ENCODE results near the gene AACS.

The AACS gene

DNA sequence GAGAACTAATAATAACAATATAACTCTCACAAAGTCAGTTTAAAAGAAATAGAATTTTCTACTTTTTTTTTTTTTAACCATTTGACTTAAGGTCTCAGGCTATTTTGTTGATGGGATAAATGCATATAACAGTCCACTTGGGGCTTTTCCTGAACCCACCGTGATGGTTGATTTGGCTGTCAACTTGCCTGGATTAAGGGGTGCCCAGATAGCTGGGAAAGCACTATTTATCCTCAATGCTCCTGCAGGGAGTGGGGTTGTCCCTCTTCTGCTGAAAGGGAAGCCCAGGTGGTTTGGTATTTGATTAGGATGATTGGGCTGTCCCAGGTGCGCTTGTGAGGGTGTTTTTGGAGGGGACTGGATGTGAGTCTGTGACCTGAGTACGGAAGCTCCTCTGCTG is 114.9 kb downstream of the AACS start:
- no peak for TF ChIP-seq CTCF (IDR thresholded peaks at IDR 0.05; ENCODE audit: extremely low read depth, missing control alignments)
- no peak for DNase-seq (ENCODE audit: low spot score)

DNA sequence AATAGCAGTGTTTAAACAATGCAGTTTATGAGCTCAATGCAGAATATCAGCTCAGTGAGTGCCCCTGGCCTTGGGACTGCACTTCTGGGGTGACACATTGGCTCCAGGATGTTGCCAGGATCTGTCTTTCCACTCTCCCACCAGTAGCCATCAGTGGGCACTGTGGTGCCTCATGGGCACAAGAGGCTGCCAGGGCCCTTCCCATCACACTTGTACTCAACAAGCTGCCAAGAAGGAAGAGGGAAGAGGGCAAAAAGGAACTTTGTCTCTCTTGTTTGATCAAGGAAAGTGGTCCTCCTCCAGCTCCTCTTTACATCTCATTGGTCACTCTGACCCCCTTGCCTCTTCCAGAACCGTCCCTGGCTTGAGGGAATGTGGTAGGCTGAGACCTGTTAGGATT is 115.9 kb downstream of the AACS start:
- TF ChIP-seq CTCF (IDR thresholded peaks at IDR 0.05; ENCODE audit: extremely low read depth, missing control alignments), result no peak
- no peak for DNase-seq (ENCODE audit: low spot score)

GRCh38 chr12:125183187-125184067 is 118.2 kb downstream of the AACS start:
- TF ChIP-seq CTCF (IDR thresholded peaks at IDR 0.05; ENCODE audit: extremely low read depth, missing control alignments), result peak; percentile 99
- peak; percentile 91 for DNase-seq (ENCODE audit: low spot score)

GRCh38 chr12:125184213-125184967 is 119.2 kb downstream of the AACS start:
- TF ChIP-seq CTCF (IDR thresholded peaks at IDR 0.05; ENCODE audit: extremely low read depth, missing control alignments), result no peak
- DNase-seq (ENCODE audit: low spot score), result no peak

DNA sequence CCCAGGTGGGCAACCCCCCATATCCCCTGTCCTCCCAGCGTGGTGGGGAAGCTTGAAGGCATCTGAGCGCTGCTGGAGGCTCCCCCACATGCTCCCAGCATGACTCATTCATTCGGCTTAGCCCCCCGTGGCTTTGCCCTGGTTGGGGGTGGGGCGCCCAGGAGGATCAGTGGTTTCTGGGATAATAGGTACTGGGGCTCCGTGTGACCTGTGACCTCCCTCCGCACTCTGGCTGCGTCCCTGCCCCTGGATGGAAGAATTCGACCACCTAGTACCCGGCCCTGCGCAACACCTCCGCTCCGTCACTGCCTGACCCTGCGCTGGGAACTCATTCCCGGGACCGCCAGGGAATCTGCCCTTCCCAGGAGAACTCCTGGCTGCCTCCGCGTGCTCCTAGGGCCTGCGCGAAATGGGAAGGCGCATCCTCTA is 120.1 kb downstream of the AACS start:
- no peak for TF ChIP-seq CTCF (IDR thresholded peaks at IDR 0.05; ENCODE audit: extremely low read depth, missing control alignments)
- DNase-seq (ENCODE audit: low spot score), result no peak

- no peak for TF ChIP-seq CTCF (IDR thresholded peaks at IDR 0.05; ENCODE audit: extremely low read depth, missing control alignments)
- DNase-seq (ENCODE audit: low spot score), result peak; percentile 81
Measured at GRCh38 chr12:125185740-125186470, 120.7 kb downstream of the AACS start, which contains the start of gene TMEM132B. TSS of gene TMEM132B (plus strand) at chr12:125186386.

All from GM20000 (cell line).